Stimulated activated CD4-positive, alpha-beta T cell treated with anti-CD3 and anti-CD28 coated beads, Interleukin-15, amount 100 ng/mL, for 24 hours (primary cell): Measurements from ENCODE around the gene TNS2.
"Not testable (repeated sequence)": the region's sequence is repeated elsewhere in the genome, so short reads cannot be mapped to it uniquely, and the experiment has no call there.

ENCODE experiments used
- DNase-seq: peaks from one replicate; pipeline ENCODE4 v3.0.0-alpha.2; 2020

TNS2 gene, protein sequence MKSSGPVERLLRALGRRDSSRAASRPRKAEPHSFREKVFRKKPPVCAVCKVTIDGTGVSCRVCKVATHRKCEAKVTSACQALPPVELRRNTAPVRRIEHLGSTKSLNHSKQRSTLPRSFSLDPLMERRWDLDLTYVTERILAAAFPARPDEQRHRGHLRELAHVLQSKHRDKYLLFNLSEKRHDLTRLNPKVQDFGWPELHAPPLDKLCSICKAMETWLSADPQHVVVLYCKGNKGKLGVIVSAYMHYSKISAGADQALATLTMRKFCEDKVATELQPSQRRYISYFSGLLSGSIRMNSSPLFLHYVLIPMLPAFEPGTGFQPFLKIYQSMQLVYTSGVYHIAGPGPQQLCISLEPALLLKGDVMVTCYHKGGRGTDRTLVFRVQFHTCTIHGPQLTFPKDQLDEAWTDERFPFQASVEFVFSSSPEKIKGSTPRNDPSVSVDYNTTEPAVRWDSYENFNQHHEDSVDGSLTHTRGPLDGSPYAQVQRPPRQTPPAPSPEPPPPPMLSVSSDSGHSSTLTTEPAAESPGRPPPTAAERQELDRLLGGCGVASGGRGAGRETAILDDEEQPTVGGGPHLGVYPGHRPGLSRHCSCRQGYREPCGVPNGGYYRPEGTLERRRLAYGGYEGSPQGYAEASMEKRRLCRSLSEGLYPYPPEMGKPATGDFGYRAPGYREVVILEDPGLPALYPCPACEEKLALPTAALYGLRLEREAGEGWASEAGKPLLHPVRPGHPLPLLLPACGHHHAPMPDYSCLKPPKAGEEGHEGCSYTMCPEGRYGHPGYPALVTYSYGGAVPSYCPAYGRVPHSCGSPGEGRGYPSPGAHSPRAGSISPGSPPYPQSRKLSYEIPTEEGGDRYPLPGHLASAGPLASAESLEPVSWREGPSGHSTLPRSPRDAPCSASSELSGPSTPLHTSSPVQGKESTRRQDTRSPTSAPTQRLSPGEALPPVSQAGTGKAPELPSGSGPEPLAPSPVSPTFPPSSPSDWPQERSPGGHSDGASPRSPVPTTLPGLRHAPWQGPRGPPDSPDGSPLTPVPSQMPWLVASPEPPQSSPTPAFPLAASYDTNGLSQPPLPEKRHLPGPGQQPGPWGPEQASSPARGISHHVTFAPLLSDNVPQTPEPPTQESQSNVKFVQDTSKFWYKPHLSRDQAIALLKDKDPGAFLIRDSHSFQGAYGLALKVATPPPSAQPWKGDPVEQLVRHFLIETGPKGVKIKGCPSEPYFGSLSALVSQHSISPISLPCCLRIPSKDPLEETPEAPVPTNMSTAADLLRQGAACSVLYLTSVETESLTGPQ (N-terminal part only)

DNA sequence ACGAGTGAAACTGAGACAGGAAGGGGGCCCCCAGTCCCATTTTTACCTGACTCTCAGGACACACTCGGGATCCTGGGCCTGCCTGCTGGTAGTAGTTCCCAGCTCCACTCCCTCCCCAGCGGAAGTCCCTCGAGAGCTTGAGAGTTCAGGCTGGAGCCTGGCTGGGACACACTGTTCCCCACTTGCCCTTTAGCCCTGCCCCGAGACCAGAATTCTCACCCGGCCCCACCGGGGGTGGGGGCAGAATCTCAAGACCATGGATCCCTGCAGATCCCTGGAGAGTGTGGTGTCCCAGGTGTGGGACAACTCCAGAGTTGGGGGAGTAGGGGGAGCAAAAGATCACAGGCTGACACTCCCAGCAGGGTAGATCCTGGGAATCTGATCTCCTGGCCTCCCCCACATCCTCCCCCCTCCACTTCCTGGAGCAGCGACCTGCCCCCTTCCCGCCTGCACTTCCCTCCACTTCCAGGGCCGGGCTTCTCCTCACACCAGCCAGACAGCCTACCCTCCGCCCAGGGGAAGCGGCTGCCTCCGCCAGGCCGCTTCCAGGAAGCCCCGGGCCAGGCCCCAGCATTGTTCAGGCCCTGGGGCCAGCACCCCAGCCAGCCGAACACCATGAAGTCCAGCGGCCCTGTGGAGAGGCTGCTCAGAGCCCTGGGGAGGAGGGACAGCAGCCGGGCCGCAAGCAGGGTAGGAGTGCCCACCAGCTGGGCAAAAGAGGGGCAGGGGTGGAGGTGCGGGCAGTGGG lies at the start of gene TNS2:
Gene TNS2, plus strand, starts transcription at position 495 of the 748 bp plus-strand sequence. Its CDS starts 121 bp downstream, at position 616.
- no peak for DNase-seq

DNA sequence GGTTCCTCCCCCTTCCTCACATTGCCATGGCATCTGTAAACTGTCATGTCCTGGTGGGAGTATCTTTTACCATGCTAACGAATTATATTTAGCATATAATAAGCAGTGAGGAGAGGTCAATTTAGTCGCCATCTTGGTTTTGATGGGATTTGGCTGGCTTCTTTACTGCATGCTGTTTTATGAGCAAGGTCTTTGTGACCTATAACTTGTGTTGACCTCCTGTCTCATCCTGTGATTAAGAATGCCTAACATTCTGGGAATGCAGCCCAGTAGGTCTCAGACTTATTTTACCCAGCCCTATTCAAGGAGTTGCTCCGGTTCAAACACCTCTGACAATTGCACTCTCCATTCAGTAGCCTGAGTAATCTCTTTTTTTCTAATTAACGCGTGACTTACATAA lies 45.7 kb upstream of the TNS2 start:
- DNase-seq = no peak

DNA sequence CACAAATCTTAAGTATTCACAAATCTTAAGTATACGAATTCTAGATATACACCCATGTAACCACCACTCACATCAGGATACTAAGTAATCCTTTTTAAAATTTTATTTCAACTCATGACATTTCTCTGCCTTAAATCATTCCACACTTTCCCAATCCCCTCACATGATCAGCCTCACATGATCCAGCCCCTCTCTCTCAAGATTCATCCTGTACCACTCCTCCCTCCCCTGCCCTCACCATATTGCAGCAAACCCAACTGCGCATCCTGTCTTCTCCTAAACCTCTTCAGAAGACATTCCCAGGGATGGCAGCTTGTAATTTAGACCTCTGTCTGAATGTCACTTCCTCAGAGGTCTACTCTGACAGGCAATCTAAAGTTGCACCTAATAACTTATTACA lies 45.3 kb upstream of the TNS2 start:
- DNase-seq = no peak

DNA sequence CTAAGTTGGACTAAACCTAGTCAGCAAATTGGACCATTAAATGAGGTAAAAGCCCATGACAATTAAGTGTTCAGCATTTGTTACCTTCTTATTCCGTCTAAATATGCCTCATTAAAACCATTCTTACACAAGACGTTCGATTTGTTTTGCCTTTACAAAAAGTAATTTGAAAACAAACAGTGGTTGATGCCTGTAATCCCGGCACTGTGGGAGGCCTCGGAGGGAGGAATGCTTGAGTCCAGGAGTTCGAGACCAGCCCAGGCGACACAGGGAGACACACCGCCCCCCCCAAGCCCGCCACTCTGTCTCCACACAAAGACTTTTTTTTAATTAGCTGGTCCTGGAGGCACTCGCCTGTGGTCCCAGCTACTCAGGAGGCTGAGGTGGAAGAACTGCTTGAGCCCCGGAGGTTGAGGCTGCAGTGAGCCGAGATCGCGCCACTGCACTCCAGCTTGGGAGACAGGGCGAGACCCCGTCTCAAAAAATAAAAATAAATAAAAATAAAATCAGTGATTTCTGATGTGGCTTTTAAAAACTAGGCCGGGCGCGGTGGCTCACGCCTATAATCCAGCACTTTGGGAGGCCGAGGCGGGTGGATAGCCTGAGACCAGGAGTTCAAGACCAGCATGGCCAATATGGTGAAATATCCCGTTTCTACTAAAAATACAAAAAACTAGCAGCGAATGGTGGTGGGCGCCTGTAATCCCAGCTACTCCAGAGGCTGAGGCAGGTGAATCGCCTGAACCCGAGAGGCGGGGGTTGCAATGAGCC lies 44.5 kb upstream of the TNS2 start:
- DNase-seq = peak; percentile 17

DNA sequence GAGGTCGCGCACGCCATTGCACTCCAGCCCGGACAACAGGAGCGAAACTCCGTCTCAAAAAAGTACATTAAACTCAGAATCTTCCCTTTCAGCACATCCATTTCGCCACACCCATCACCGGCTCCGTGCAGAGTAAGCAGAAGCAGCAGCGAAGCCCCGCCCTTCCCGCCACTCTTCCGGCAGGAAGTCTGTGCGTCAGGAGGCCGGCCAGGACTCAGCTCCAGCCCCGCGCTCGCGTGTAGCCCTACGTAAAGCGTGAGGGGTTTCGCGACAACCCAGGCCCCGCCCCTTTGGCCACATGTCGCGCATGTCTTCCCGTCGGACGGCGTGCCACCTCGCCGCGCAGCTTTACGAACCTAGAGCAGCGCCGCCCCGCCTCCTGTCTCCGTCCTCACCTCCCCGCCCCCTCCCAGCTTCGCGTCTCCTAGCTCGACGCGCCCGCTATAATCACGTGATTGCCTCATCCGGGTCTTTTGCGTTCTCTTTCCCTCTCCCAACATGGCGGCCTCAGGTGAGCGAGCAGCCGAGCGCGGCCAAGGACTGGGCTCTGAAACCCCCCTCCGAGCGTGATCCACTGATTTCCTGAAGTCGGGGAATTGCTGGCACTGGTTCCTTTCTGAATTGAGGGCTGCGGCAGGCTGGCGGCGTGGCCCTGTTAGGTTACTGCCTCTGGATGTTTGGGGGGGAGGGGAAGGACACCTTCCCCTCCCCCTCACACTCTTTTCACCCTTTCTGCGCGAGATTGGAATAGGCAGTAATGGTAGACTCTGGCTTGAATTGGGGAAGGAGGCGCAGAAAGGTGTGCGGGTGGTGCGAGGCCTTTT lies 43.7 kb upstream of the TNS2 start, which contains the start of gene EIF4B:
Gene EIF4B, plus strand, starts transcription at position 471 of the 824 bp plus-strand sequence. Its CDS starts 28 bp downstream, at position 499.
- DNase-seq = peak; percentile 100

DNA sequence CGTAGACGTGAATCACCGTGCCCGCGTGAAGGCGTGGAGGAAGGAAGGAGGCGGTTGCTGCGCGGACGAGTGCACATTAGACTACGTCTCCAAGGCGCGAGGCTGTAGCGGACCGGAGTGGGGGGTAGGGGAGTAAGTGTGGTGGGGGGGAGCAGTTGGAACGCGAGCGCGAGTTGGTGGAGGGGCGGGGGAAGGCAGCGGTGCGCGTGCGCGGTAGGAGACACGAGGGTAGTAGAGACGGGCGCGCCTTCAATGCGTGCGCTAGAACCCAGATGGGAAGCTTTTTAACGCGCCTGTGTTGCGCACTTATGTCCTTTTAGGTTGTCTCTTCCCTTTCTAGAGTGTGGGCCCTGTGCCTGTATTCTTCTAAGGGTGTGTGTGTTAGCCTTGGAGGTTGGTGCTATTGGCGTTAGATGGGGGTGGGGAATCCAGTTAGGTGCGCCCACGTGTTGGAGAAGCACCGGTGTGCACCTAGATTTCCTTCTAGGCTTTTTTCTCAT lies 43.0 kb upstream of the TNS2 start:
- peak; percentile 90 for DNase-seq

DNA sequence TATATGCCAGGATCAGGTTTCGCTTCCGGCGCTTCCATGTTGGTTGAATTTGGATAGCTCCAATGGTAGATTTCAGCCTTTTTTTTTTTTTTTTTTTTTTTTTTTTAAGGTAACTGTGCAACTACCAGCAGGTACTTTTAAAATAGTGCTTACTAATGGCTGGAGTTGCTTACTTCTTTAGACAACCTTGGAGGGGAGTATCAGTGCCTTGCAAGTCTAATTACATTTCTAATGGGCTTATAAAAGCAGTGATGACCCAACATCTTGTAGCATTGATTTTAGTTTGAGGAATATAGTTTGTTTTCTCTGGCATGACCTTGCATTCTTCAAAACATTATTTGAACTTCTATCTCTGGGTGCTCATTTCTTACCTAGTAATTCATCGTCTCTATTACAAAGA lies 42.5 kb upstream of the TNS2 start:
- DNase-seq = no peak

DNA sequence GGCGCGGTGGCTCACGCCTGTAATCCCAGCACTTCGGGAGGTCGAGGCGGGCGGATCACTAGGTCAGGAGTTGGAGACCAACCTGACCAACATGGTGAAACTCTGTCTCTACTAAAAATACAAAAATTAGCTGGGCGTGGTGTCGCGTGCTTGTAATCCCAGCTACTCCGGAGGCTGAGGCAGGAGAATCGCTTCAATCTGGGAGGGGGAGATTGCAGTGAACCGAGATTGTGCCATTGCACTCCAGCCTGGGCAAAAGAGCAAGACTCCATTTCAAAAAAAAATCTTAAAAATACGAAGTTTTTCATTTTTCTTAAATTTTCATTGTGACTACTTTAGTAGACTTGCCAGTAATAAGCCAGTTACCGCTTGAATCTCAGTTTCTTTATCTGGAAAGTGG lies 41.1 kb upstream of the TNS2 start:
- DNase-seq = not testable (repeated sequence)

DNA sequence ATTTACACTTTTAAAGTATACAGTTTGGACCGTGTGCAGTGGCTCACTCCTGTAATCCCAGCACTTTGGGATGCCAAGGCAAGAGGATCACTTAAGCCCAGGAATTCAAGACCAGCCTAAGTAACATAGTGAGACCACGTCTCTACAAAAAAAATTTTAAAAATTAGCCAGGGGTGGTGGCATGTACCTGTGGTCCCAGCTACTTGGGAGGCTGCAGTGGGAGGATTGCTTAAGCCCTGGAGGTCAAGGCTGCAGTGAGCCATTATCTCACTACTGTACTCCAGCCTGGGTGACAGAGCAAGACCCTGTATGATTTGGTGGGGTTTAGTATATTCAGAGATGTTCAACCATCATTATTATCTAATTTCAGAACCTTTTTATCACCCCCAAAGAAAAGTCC lies 38.9 kb upstream of the TNS2 start:
- DNase-seq = no peak

DNA sequence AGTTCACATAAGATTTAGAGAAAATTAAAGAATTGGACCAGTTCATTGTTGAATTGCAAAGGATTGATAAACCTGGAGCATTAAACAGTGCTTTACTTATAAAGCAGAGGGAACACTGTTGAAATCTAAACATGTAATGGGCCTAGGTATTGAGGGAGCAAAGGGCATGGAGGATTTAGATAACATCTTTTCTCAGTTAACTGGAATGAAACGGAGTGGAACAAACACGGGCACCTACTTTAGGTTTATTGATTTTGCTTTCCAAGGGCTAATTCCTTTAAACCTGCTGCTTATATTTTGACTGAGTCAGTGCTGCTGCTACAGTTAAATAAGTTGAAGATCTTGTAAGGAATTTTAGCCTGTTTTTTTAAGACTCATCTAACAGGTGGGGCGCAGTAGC lies 38.0 kb upstream of the TNS2 start:
- no peak for DNase-seq

DNA sequence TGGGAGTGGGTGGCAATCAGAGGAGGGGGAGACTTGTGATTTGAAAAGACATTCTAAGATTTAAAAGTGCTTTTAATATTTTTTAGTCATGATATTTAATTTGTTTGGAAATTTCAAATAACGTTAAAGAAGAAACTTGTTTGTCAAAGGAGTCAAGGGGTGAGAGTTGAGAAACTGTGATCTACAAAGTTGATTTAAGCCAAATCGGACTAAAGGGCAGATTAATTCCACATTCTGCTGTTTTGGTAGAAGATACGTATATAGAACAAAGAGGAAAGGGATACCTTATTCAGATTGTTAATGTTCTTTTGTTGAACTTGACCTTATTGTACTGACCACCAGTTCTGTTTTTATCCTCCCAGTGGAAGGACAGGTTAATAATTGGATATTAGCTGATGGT lies 36.9 kb upstream of the TNS2 start:
- no peak for DNase-seq

DNA sequence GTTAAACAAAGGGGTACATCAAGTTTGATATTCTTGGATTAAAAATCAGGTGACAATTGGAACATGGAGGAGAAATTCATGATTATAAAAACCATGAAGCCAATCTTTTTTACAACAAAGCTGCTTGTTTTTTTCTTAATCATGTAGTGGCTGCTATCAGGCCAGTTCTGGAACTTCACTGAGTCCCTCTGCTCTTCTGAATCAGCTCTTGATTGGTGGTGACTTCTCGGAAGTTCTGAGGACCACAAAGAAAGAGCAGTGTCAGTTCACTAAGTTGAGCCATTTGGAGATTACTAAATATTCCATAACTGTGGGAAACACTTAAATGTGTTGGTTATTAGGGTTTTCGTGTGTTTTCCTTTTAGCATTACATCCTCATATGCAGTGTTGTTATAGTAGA lies 35.2 kb upstream of the TNS2 start:
- no peak for DNase-seq

DNA sequence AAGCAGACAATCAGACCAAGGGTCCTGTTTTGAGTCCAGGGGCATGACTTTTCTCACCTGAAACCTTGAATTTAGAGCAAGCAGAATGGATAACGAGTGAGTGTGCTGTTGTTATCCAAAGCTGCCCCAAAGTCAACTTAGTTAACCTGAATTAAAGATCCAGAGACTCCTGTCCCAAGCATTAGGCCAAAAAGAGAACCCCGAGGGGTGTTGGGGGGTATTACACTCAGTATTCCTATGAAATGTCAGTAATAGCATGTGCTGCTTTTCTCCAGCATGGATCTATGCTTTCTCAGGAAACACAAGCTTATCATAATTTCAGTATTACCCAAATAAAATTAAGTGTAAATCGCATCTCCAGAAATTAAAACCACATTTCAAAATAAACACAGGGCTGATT lies 24.6 kb upstream of the TNS2 start:
- no peak for DNase-seq

DNA sequence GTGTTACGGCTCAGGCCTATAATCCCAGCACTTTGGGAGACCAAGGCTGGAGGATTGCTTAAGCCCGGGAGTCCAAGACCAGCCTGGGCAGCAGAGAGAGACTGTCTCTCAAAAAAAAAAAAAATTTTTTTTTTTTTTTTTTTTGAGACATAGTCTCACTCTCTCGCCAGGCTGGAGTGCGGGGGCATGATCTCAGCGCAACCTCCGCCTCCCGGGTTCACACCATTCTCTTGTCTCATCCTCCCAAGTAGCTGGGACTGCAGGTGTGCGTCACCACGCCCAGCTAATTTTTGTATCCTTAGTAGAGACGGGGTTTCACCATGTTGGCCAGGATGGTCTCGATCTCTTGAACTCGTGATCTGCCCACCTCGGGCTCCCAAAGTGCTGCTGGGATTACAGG lies 22.9 kb upstream of the TNS2 start:
- not testable (repeated sequence) for DNase-seq

DNA sequence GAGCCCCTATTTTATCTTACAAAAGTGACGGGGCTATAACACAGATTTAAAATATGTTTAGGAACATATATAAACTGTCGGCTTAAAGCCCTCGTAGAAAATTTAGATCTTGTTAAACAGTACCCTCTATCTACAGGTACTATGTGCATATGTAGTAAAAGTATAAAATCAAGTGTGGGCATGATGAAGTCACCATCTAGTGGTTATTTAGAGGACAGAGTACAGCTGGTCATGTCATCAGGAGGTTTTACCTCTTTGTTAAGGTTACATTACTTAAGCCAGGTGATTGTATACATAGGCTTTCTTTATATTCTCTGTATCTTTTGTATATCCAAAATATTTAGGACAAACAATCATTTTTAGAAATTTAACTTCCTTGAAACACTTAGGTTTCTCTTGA lies 18.2 kb upstream of the TNS2 start:
- DNase-seq = no peak

DNA sequence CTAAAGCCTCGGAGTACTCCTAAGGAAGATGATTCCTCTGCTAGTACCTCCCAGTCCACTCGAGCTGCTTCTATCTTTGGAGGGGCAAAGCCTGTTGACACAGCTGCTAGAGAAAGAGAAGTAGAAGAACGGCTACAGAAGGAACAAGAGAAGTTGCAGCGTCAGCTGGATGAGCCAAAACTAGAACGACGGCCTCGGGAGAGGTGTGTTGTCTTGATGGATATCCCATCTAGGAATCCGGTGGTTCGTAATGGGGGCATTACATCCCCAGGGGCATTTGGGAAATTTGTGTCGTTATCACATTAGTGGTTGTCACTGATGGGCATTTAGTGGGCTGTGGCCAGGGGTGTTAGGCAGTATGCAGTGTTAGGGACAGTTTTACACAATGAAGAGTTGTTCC lies 16.0 kb upstream of the TNS2 start:
- not testable (repeated sequence) for DNase-seq

DNA sequence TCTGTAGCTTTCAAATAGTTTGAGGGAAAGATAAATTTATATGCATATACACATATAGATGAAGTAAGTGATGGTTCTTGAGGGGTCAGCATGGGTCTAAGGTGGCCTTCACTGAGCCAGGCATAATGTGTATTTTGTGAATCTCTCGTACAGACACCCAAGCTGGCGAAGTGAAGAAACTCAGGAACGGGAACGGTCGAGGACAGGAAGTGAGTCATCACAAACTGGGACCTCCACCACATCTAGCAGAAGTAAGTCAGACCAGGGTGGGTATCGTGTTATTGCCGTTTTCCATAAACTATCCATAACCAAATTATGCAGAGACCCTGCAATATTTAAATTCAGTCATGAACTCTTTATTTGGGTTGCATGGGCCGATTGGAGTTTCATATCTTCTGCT lies 15.4 kb upstream of the TNS2 start:
- DNase-seq = no peak

DNA sequence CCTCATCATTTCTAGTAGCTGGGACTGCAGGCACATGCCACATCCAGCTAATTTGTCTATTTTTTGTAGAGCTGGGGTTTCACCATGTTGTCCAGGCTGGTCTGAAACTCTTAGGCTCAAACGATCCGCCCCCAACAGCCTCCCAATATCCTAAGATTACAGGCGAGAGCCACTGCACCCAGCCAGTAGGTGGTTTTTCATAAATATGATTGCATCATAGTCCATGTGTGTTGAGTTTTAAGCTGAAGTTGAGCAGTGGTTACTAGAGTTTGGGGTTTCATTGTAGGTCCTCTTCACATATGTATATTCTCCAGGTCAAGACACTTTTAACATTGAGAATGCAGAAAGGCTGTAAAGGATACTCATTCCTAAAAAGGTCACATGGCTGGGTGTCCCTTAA lies 13.1 kb upstream of the TNS2 start:
- no peak for DNase-seq

DNA sequence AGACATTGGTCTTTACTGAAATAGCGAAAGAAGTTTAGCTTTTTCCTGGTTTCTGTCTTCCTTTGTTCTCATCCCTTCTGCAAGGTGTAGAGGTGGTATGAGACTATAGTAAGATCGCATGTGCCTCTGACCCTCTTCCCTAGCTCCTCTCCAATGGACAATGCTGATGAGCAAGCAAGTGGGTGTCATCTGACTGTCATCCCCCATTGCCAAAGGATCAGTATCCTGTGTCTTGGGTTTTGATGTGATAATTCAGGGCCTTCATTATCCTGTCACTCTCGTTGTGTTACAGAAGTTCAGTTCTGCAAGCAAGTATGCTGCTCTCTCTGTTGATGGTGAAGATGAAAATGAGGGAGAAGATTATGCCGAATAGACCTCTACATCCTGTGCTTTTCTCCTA lies 10.0 kb upstream of the TNS2 start:
- DNase-seq = no peak
